DND-41 (cell line): ENCODE data around the gene ITSN2.

ENCODE experiments used
- ATAC-seq: fragments of 200-7000 bp; cut with Tn5 transposase; 3 replicates; pipeline ENCODE4 v1.9.1; 2021; ENCODE audit warnings: low read depth; ENCODE audit not compliant: insufficient read depth
- DNase-seq: peaks from one replicate; pipeline ENCODE4 v3.0.0-alpha.2; 2020
- H2AFZ ChIP-seq: 2 replicates; pipeline ENCODE4 v1.6.0; 2012; ENCODE audit warnings: low read depth, low read length
- H3K27ac ChIP-seq: 2 replicates; pipeline ENCODE4 v1.5.1; 2012; ENCODE audit warnings: low read length, inconsistent platforms
- H3K27me3 ChIP-seq: fragments of 200-600 bp; sonication (generic); 2 replicates; pipeline ENCODE4 v1.6.0; 2012; ENCODE audit warnings: low read length, mild to moderate bottlenecking, inconsistent platforms; ENCODE audit not compliant: insufficient read depth, poor library complexity
- H3K36me3 ChIP-seq: 2 replicates; pipeline ENCODE4 v1.5.1; 2012; ENCODE audit warnings: low read length, inconsistent platforms; ENCODE audit not compliant: insufficient read depth
- H3K4me1 ChIP-seq: 2 replicates; pipeline ENCODE4 v1.5.1; 2012; ENCODE audit warnings: mild to moderate bottlenecking, low read length; ENCODE audit not compliant: insufficient read depth
- H3K4me2 ChIP-seq: 2 replicates; pipeline ENCODE4 v1.6.0; 2012; ENCODE audit warnings: mild to moderate bottlenecking, moderate library complexity, low read length, inconsistent platforms; ENCODE audit not compliant: insufficient read depth
- H3K4me3 ChIP-seq, 2 experiments: fragments of 200-600 bp in 1 of 2; shearing (Covaris generic) in 1 of 2; 2 replicates each; pipeline ENCODE4 v1.5.1; 2012 to 2016; ENCODE audit warnings: inconsistent platforms in 2 of 2, low read length in 2 of 2, mild to moderate bottlenecking in 2 of 2, low read depth in 1 of 2, moderate library complexity in 1 of 2
- H3K79me2 ChIP-seq: 2 replicates; pipeline ENCODE4 v1.6.0; 2012; ENCODE audit warnings: low read length, inconsistent platforms; ENCODE audit not compliant: insufficient read depth
- H3K9ac ChIP-seq: 2 replicates; pipeline ENCODE4 v1.6.0; 2012; ENCODE audit warnings: low read depth, mild to moderate bottlenecking, inconsistent platforms, low read length, moderate library complexity
- H3K9me3 ChIP-seq: 2 replicates; pipeline ENCODE4 v1.5.1; 2012; ENCODE audit warnings: low read length, moderate library complexity, mild to moderate bottlenecking, inconsistent platforms; ENCODE audit not compliant: insufficient read depth, severe bottlenecking
- H4K20me1 ChIP-seq: 2 replicates; pipeline ENCODE4 v1.6.0; 2012; ENCODE audit warnings: low read length; ENCODE audit not compliant: insufficient read depth
- CTCF ChIP-seq: IDR thresholded peaks from 2 replicates; pipeline ENCODE4 v1.5.1; 2012; ENCODE audit warnings: borderline replicate concordance, low read length, moderate library complexity, mild to moderate bottlenecking; ENCODE audit not compliant: poor library complexity, severe bottlenecking; ENCODE audit errors: extremely low read depth
- EZH2 ChIP-seq: IDR thresholded peaks from 3 replicates; pipeline ENCODE4 v1.6.1; 2012; ENCODE audit warnings: borderline replicate concordance, low read depth, mild to moderate bottlenecking, moderate library complexity, low read length, inconsistent platforms; ENCODE audit not compliant: severe bottlenecking

Gene ITSN2

GRCh38 chr2:24400207-24400907 is 40.0 kb upstream of the ITSN2 start:
- Histone ChIP-seq H3K4me1 (no peaks in the 10 kb centered on the region), H3K79me2 (no peaks in the 10 kb centered on the region), H4K20me1 (no peaks in the 10 kb centered on the region), H3K9ac (no peak overlapping the region), H3K27ac (no peak overlapping the region), H3K4me2 (no peak overlapping the region), H3K36me3 (no peaks in the 10 kb centered on the region), H2AFZ (no peak overlapping the region), H3K9me3 (no peaks in the 10 kb centered on the region), H3K27me3 (no peaks in the 10 kb centered on the region), H3K4me3 (no peak overlapping the region)
- TF ChIP-seq CTCF (no peak), EZH2 (no peak)
- ATAC-seq: no peak
- DNase-seq: no peak

- no peak for TF ChIP-seq CTCF
- no peak for TF ChIP-seq EZH2
- H3K4me3 ChIP-seq: no peak overlapping the region
- no peaks in the 10 kb centered on the region for H3K9me3 ChIP-seq
- H2AFZ ChIP-seq: peak overlapping the region; percentile 65; the same call in 1 of the 2 replicates
- H3K27me3 ChIP-seq: no peaks in the 10 kb centered on the region
- no peaks in the 10 kb centered on the region for H3K79me2 ChIP-seq
- H3K4me2 ChIP-seq: no peak overlapping the region
- ATAC-seq: peak; percentile 9; the same call in 1 of the 3 replicates
- DNase-seq: no peak
- H3K27ac ChIP-seq: no peak overlapping the region
- H3K36me3 ChIP-seq: no peaks in the 10 kb centered on the region
- H3K4me1 ChIP-seq: no peaks in the 10 kb centered on the region
- H3K9ac ChIP-seq: no peak overlapping the region
- no peaks in the 10 kb centered on the region for H4K20me1 ChIP-seq
Measured at GRCh38 chr2:24399434-24400206, 39.3 kb upstream of the ITSN2 start.

- Histone ChIP-seq H3K79me2 (no peaks in the 10 kb centered on the region), H3K27ac (no peak overlapping the region), H3K4me1 (no peaks in the 10 kb centered on the region), H4K20me1 (no peaks in the 10 kb centered on the region), H3K9ac (no peak overlapping the region), H2AFZ (no peak overlapping the region), H3K36me3 (no peaks in the 10 kb centered on the region), H3K4me3 (no peak overlapping the region), H3K27me3 (no peaks in the 10 kb centered on the region), H3K9me3 (no peaks in the 10 kb centered on the region), H3K4me2 (no peak overlapping the region)
- ATAC-seq (no peak), DNase-seq (no peak)
- TF ChIP-seq CTCF (no peak), EZH2 (no peak)
Measured at GRCh38 chr2:24394998-24395397, 34.7 kb upstream of the ITSN2 start.
